Activated CD4-positive, alpha-beta T cell treated with anti-CD3 and anti-CD28 coated beads for 1 hour (primary cell): Measurements from ENCODE around the gene SLC2A13.
"Not testable (repeated sequence)": the region's sequence is repeated elsewhere in the genome, so short reads cannot be mapped to it uniquely, and the experiment has no call there.

Experiments used
- DNase-seq: peaks from one replicate; pipeline ENCODE4 v3.0.0-alpha.2; 2020

The SLC2A13 gene

DNA sequence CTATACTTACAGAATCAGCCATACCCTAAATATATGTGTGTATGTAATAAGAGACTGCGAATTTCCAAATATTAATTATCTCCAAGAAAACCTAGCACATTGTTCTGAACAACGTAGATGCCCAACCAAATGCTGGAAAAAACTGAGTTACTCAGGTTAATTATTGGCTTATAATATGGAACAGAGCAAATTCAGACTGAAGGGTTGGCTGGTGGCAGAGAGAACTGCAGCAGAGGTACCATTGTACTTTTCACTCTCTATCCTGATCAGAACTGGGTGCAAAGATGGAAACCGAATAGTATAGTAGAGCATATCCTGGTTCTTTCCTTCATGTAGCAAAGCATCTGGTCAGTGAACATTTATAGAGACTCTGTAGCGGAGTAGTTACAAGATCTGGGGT lies 185.7 kb downstream of the SLC2A13 start:
- DNase-seq: no peak

DNA sequence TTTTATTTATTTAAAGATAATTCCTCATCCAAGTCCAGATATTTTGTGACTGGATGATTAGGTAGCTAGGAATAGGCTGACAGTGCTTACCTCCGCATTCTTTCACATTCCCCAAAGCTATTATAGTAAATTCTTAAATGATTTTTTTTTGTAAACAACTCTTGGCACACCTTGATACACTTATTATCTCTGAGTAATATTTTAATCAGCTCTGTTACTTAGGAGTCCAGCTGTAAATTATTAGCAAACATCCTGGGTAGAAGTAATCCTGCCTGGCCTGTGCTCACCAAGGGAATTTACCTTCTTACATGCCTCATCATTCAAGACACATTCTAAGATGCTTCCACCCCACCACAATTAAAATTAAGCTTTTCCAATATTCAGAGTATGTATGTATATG lies 186.1 kb downstream of the SLC2A13 start:
- no peak for DNase-seq

DNA sequence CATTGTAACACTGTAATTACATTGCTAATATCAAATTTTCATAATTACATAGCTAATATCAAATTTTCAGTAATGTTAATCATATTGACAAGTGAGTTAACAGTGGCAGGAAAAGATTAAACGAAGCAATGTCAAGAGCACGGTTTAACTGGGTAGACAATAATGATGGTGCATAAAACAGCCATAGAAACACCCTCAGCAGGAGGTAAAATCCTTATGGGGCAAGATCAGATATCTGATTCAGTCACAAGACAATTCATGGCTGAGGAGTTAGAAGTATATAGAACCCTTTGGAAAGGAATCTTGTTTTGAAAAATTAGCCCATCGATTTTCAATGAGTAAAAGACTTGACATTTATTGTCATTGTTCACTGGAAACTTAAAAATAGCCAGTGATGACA lies 190.6 kb downstream of the SLC2A13 start:
- no peak for DNase-seq

DNA sequence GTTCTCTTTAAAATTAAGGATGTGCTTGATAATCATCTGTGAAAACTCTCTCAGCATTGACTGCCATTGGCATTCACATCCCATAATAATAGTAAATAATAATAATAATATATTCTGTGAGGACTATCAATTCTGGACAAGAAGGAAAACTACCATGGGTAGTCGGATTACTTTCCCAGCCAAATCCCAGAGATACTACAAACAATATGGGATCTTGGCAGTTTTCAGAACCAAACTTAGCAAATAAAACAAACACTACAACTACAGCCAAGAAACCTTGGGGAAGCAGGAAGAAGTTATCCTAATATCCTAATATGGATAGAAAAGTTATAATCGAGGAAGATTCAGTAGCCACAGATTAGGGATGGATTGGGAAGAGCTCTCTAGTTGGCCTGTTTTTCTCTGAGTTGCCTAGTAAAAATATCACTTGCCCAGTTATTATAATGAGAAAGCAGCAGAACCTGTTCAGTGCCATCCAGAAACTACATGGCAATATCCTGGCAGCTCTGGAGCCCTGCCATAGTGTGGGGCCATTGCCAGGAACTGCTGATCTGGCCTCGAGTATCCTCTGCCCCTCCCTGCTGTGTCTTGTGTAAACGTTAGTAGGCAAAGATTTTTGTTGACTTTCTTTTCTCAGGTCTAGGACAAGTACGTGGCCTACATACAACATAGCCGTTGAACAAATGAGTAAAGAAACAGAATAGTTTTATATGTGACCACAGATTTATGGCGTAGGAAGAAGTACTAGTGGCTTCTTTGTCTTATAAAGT lies 193.5 kb downstream of the SLC2A13 start:
- no peak for DNase-seq

DNA sequence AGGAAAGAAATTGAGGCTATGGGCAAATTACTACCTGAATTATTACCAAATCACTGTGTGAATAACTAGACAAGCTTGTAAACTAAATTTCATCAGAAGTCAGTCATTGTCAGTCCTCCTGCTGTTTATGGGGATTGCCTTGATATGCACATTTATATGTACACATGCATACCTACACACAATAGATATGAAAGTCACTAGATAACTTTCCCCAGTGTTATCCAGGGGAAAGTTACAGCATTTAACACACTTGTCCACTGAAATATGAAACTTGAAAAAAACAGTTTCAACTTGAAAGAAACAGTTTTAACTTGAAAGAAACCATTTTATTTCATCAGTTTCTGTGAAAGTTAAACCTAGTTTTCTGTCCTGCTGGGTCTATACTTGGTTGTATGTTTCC lies 199.6 kb downstream of the SLC2A13 start:
- no peak for DNase-seq

DNA sequence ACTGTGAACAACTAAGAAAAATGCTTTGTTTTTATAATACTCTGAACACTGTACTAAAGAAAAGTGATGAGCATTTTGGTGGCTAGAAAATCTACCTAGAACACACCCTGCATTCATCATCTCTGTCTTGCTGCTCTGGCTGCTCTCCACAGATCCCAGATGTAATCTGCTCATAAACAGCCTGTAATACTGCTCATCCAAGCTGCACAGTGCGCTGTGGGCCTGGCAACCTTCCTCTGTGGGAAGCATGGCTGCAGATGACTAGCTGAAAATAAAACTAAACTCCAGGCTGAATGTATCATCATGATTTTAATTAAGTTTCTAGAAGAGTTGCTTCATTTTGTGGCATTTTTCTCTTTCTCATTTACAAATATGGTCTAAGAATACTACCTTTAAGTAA lies 200.7 kb downstream of the SLC2A13 start:
- DNase-seq: no peak

DNA sequence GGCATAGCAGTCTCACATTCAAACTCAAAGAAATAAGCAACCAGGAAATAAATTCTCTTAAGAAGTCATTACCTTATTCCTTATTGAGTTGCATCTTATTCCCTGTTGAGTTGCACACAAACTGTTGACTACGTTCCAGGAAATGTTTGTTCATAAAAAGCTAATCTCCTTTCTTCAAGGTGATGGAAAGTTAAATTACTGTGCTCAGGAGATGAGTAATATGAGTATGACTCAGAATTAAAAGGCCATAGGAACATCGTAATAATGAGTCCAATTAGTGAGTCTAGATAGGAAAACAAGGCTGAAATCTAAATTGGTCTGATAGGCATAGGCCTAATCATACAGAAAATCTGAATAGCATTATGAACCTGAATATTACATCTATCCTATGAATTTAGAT lies 203.1 kb downstream of the SLC2A13 start:
- DNase-seq: no peak

DNA sequence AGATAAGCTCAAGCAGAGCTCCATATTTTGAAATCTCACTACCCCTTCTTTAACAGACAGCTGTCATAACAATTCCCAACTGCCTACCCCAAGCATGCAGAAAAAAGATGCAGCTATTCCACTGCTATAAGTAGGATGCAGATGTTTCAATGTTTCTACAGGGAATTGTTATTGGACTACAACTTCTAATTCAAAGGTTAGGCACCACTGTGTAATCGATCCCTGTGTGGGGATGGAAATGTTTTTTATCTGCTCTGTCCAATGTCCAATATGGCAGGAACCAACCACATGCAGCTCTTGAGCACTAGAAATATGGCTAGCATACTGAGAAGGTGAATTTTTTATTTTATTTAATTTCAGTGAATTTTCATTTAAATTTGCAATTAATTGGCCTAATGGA lies 208.6 kb downstream of the SLC2A13 start:
- no peak for DNase-seq

DNA sequence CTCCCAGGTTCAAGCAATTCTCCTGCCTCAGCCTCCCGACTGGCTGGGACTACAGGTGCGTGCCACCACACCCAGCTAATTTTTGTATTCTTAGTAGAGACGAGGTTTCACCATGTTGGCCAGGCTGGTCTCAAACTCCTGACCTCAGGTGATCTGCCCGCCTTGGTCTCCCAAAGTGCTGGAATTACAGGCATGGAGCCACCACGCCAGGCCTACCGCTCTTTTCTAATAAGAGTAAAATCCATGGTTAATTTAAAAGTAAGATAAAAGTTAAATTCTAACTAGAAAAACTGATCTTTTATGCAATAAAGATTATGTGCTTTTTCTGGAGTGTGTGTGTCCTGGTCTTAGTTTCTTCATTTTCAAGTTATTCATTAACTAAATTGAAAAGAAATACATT lies 212.5 kb downstream of the SLC2A13 start:
- DNase-seq: not testable (repeated sequence)

DNA sequence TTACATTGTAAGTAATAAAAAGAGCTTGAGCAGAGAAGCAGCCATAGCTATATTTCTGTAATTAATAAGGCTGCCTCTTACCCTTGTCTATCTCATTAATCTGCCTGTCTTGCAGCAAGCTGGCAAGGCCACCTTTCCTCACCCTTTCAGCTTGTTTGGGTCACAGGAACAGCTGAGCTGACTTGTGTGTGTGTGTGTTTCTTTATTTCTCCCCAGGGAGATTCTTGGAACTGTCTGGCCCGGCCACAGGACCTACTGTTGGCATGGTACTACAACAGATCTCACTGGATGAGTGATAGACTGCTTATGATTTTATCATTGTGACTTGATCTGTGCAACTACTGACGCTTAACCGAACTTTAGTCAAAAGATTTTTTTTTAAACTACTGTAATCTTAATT lies 213.7 kb downstream of the SLC2A13 start:
- DNase-seq: no peak

DNA sequence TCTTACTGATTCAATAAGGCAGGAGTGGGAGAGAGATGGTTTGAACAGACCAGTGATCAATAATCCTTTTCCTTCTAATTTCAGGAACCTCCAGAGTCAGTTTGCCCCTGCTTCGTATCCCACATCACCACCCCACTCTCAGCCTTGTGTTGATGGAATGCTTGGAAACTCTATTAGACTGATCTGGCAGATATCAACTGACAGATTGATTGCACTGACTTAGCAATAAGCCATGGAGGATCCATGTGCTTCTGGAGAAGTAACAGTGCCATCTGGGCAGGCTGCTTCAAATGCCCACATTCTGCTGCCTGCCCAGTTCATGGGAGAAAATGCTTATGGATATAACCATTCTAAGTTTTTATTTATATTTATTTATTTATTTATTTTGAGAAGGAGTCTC lies 218.0 kb downstream of the SLC2A13 start:
- no peak for DNase-seq

DNA sequence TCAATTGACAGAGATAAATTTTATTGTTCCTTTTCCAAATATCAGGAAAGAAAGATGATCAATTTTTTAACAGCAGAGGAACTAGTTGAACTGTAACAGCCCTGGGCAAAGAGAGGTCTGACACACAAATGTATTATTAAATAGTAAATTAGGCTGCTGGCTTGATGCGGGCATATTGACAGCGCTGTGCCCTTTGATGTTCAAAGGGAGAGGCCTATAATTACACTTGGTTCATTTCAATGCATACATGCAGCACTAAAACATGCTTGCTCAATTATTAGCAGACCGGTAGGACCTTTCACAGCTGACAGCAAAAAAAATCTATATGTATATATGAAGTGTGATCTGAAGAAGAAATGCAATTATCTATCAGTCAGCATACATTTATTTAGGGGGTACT lies 219.8 kb downstream of the SLC2A13 start:
- no peak for DNase-seq

DNA sequence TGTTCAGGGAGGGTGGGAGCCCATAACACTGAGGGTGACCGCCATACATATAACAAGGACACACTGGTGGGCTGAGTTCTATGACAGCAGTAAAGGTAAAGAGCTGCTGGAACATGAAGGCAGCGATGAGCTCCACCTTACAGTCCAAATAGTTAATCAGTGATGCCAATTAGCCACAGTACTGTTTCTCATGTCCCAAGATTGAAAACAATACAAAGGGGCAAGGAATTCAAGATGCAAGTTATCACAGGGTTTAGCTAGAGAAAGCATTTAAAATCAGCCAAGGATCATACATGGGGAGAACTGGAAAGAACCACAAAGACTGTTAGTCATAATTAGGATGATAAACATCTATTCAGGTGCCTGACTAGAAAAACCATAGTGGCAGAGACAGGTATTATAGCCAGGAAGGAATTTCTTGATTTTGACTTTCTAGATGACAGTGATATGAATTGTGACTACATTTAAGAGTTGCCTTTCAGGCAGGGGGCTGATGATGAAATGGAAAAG lies 221.2 kb downstream of the SLC2A13 start:
- DNase-seq: no peak

DNA sequence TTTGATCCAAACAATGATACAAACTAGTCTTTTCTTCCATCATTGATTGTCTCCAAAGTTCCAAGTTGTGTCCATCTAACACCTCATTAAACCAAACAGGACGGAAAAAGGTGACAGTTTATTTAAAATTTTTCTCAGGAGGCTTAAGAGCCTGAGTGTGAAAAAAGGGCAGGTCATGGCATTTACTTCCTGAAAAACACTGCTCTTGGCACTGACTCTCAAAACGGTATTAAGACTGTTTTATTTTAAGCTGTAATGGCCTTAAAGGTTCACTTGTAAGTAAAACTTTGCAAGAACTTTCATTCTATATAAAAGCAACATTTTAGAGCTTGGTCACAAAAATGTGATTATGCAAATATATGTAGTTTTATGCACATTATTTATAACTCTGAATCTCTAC lies 222.5 kb downstream of the SLC2A13 start:
- DNase-seq: no peak

DNA sequence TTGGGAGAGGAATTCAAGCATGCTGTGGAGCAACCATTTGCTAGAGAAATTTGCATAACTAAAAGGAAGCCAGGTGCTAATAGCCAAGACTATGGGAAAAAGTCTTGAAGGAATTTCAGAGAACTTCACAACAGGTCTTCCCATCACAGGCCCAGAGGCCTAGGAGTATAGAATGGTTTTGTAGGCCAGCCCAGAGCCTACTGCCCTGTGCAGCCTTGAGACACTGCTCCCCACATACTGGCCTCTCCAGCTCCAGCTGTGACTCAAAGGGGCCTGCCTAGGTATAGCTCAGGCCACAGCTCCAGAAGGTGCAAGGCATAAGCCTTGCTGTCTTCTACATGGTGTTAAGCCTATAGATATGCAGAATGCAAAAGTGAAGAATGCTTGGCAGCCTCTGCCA lies 227.1 kb downstream of the SLC2A13 start:
- DNase-seq: no peak

DNA sequence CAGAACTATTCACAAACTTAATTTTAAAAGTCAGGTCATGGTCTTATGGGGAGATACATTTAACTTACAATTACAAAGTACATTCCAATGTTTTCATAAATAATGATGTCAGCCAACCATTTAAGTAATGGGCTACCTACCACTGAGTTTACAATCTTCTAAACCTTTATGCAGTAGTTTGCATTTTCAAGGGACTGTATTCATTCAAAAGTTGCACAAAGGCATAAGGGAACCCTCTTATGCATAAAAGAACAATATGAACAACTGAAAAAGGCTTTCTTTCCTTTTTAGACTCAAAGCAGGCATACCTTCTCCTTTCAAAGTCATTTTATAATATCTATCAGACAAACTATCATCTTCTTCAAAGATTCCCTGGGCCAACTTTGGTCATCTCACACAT lies 230.2 kb downstream of the SLC2A13 start:
- DNase-seq: no peak

DNA sequence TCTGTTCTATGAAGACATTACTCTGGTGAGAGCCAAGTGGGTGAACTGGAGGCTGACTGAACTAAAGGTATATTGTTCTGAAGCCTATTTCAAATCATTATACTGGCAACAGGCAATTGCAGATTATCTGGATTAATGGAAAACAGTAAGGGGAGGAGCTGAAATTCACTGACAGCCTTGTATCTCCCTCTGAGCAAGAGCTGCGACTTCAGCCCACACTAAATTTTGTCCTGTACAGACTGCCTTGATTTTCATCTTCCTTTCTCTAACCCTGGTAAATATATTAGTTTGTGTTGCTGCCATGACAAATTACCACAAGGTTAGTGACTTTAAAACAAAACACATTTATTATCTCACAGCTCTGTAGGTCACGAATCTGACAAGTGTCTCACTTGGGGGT lies 231.1 kb downstream of the SLC2A13 start:
- DNase-seq: no peak

DNA sequence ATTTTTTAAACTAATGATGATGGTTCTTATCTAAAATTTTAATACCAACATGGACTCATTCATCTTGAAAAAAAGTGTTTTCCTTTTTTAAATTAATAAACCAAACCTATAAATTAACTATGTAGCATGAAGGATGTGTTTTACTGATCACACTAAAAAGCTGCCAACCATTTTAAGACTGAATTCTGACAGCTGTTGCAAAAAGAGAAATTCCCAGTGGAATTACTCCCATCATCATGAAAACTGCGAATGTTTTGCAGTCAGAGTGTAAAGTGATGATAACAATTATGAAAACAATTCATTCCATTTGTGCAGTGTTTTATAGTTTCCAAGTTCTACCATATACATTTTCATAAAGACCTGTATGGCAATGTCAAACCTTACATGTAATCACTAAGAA lies 232.8 kb downstream of the SLC2A13 start:
- no peak for DNase-seq

DNA sequence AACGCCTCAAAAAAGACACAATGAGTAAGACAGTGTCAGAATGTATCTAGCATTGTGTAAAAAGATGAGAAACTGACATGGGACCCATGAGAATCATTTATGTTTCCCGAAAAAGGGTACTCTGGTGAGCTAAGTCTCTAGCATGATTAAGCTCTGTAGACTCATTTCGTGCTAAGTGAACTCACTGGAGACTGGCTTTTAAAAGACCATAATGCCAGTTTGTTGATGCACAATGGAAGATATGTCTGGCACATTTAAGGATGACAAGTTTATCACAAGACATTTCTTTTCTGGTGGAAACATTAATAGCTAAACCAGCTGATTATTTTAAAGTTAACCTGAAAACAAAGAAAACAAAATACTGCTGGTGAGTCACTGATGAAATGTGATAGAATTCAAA lies 233.5 kb downstream of the SLC2A13 start:
- DNase-seq: no peak

DNA sequence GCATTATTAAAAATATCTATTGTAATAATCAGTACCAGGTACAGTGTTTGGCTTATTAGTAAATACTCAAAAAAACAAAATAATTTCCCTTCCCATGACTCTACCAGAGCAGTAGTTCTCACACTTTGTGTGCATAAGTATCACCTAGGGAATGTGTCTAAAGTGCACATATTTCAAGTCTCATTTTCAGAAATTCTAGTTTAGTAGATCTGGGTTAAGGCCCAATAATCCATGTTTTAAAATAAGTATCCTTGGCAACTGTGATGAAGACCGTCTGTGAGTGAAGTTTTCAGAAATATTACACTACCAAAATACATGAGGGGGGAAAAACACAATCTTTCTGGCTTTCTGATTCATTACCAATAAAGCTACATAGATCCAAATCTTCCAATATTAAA lies 237.6 kb downstream of the SLC2A13 start:
- no peak for DNase-seq

DNA sequence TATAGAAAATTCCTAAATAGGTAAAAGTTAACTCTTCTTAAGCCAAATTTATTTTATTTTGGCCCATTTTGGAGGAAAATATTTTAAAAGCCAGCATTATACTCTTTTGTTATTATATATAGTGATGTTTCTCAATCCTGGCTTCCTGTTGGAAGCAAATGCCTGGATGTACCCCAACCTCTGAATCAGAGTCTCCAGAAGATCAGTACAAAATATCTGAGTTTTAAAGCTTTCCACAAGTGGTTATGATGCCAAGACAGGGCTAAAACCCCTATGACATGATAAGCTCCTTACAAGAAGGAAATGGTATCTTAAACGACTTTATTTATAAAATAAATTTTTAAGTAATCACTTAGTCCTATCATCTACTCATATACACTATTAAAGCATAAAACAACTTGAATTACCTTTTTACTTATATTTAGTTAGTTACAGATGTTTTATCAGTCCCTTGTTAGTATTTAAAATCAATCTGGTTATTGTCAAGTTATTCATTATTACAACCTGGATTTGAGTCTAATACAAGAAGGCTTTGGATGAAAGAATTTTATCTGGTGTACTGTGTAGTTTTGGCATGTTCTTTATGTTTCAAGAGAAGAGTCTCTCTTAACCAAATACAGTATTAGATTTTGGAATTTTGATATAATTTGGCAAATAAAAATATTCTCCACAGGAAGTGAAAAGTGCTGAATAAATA lies 238.1 kb downstream of the SLC2A13 start:
- DNase-seq: no peak

DNA sequence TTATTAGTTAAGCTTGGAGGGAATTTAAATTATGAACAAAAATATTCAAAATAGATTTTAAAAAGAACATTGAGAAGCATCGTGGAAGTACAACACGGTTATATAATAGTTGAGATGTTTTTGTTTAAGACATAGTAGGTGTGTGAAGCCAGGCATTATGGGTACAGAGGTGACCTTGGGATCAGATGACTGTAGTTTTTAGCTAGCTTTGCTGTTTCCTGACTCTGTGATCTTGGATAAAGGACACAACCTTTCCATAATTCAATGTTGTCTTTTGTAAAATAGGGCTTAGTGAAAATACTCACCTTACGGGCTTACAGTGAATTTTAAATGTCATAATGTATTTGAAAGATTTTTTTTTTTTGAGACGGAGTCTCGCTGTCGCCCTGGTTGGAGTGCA lies 239.7 kb downstream of the SLC2A13 start:
- DNase-seq: no peak

DNA sequence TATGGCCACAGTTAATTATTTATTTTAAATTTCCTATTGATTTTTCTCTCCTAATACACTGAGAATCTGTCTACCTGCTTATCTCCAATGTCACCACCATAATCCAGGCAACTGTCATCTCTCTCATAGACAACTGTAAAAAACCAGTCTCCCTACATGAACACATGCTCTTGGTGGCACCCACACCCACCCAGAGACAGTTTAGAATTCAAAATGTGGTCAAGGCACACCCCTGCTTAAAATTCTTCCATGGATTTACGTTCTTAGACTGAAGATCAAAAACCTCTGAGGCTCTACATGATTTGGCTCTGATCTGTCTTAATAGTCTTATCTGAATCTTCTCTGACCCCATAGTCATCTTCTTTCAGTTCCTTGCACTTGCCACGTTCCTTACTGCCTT lies 245.2 kb downstream of the SLC2A13 start:
- no peak for DNase-seq

DNA sequence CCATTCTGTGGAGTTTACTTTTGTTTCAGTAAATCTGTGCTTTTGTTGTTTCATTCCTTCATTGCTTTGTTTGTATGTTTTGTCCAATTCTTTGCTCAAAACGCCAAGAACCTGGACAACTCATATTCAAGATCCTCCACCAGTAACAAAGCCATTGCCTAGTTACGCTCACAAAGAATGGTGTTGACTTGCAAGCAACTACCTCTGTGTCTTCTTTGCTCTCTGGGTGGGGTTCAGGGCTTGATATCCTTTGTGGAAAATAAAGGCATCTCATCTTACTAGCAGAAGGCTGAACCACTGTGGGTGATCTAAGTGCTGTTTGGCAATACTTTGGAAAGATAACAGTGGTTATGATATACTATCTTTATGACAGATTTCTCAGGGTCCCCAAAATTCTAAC lies 252.9 kb downstream of the SLC2A13 start:
- no peak for DNase-seq

DNA sequence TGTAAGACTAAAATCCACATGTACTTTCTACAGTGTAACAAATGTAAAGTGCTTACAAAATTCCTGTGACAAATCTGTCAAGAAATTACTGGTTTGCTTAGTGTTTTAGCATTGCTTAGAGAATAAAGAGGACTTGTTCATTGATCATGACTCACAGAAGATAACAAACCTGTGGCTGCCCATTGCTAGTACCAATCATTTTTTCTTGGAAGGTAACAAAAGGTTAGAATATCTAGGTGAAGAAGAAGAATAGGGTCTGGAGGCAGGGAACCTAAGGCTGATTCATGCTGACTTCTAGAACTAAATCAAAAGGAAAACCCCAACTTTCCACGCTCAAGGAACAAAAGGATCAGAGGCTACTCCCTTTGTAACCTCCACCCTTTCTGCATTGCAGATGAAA lies 253.5 kb downstream of the SLC2A13 start:
- DNase-seq: no peak
